ENCODE results near the gene UXS1. TPM values are rescaled to one million over a fixed set of nuclear protein-coding genes. Genes with fewer than 3 reads are reported as not detected.

The UXS1 gene
- total and polyA plus RNA-seq, 2 donors (not counting 3 experiments of a cell fraction or from before 2014, with no cell fraction given) = 34.2 to 43.2 TPM

DNA sequence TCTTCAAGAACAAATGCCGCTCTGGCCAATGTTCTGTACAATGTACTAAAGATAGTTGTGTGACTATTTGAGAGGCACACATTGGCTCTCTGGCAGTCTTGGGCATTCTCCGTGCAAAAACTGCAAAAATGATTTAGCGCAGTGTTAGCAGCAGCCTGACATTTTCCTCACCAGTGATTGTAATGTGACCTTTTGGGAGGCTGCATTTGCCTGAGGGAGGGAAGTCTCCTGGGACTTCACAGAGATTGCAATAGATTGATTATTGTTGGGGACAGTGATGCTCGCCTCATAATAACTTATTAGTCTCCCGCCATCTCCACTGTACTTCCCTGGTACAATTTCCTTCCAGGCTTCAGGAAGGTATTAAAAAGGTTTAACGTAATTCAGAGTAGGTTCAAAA lies 149.2 kb downstream of the UXS1 start:
- CTCF ChIA-PET = no interaction called here
- dilution Hi-C loops (cut with MboI; ENCODE audit: extremely low pct_ligation_motif_present, low sequenced_read_pairs) (no loop called here), intact Hi-C loops (cut with micrococcal nuclease) (no loop called here)
- H3K79me2 ChIP-seq (ENCODE audit: control insufficient read depth, insufficient read depth, low read length) = no peaks in the 10 kb centered on the region
- H2AFZ ChIP-seq (ENCODE audit: low read depth, low read length) = no peak overlapping the region
- TF ChIP-seq GATA2 (IDR thresholded peaks at IDR 0.05; ENCODE audit: insufficient read depth, insufficient read length, low read depth, low read length) = no peak
- TF ChIP-seq FOS (IDR thresholded peaks at IDR 0.05; ENCODE audit: borderline replicate concordance, insufficient read depth, low read length) = no peak
- no peaks in the 10 kb centered on the region for H3K27me3 ChIP-seq (ENCODE audit: control insufficient read depth in 2 of 2, insufficient read depth in 2 of 2, low read length in 2 of 2)
- FAIRE-seq = no peak
- no peak overlapping the region for H3K4me3 ChIP-seq (replicated peaks in 1 of 3; ENCODE audit: insufficient read depth in 1 of 3, low read depth in 1 of 3, low read length in 3 of 3)
- H3K9ac ChIP-seq (replicated peaks; ENCODE audit: extremely low read depth, insufficient read depth, low read length) = no peak overlapping the region
- POLR2A ChIA-PET = no interaction called here
- H3K27ac ChIP-seq (ENCODE audit: insufficient read depth, low read depth, low read length) = no peak overlapping the region
- H3K4me2 ChIP-seq (ENCODE audit: insufficient read depth, low read length) = no peak overlapping the region
- no peaks in the 10 kb centered on the region for H3K9me1 ChIP-seq (replicated peaks; ENCODE audit: control insufficient read depth, extremely low read depth, insufficient read depth, low read length)
- DNase-seq (ENCODE audit: low read depth, low spot score) = no peak
- BruUV-seq (replicated peaks) = no TSS peak
- no peaks in the 10 kb centered on the region for H4K20me1 ChIP-seq (replicated peaks; ENCODE audit: control insufficient read depth, extremely low read depth, insufficient read depth, low read length)
- H3K4me1 ChIP-seq (ENCODE audit: control insufficient read depth, extremely low read depth, insufficient read depth, low read length) = no peaks in the 10 kb centered on the region
- H3K36me3 ChIP-seq (ENCODE audit: control insufficient read depth in 2 of 2, extremely low read depth in 1 of 2, insufficient read depth in 2 of 2, low read length in 2 of 2) = no peaks in the 10 kb centered on the region
- no peaks in the 10 kb centered on the region for H3K9me3 ChIP-seq (replicated peaks; ENCODE audit: control insufficient read depth, insufficient read depth, low read length)

DNA sequence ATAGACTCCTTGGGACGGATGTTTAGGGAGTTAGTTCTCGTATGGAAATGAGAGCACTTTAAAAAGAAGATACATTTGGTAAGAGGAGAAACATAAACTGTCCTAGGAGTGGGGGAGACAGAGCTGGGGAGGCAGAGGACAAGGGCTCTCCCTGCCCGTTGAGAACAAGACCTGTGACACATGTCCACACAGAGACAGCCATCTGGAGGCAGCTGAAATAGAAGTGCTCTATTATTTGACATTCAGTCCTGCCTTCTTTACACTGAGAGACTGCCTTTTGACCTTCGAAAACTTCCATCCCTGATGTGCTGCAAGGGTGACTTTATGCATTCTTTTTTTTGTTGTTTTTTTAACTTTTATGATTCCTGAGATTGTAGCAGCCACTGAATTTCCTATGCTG lies 150.1 kb downstream of the UXS1 start:
- no peaks in the 10 kb centered on the region for H3K79me2 ChIP-seq (ENCODE audit: control insufficient read depth, insufficient read depth, low read length)
- no peak overlapping the region for H3K9ac ChIP-seq (replicated peaks; ENCODE audit: extremely low read depth, insufficient read depth, low read length)
- H3K9me1 ChIP-seq (replicated peaks; ENCODE audit: control insufficient read depth, extremely low read depth, insufficient read depth, low read length) = no peaks in the 10 kb centered on the region
- H3K27ac ChIP-seq (ENCODE audit: insufficient read depth, low read depth, low read length) = no peak overlapping the region
- TF ChIP-seq MYC (IDR thresholded peaks at IDR 0.05; ENCODE audit: low read depth, low read length) (no peak), EZH2 (IDR thresholded peaks at IDR 0.05; ENCODE audit: borderline replicate concordance, low read depth, low read length, severe bottlenecking) (no peak), FOS (IDR thresholded peaks at IDR 0.05; ENCODE audit: borderline replicate concordance, insufficient read depth, low read length) (no peak), POLR2A (IDR thresholded peaks at IDR 0.05; ENCODE audit: low read depth, low read length) (no peak), POLR2AphosphoS5 (IDR thresholded peaks at IDR 0.05; ENCODE audit: insufficient read depth, low read depth, low read length) (no peak), JUN (IDR thresholded peaks at IDR 0.05; ENCODE audit: borderline replicate concordance, insufficient read depth, insufficient read length, low read depth) (no peak), GATA2 (IDR thresholded peaks at IDR 0.05; ENCODE audit: insufficient read depth, insufficient read length, low read depth, low read length) (no peak)
- TF ChIP-seq, protein P1, sequence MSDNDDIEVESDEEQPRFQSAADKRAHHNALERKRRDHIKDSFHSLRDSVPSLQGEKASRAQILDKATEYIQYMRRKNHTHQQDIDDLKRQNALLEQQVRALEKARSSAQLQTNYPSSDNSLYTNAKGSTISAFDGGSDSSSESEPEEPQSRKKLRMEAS (IDR thresholded peaks at IDR 0.05; ENCODE audit: insufficient read depth, insufficient read length) = no peak
- TF ChIP-seq, protein P2, sequence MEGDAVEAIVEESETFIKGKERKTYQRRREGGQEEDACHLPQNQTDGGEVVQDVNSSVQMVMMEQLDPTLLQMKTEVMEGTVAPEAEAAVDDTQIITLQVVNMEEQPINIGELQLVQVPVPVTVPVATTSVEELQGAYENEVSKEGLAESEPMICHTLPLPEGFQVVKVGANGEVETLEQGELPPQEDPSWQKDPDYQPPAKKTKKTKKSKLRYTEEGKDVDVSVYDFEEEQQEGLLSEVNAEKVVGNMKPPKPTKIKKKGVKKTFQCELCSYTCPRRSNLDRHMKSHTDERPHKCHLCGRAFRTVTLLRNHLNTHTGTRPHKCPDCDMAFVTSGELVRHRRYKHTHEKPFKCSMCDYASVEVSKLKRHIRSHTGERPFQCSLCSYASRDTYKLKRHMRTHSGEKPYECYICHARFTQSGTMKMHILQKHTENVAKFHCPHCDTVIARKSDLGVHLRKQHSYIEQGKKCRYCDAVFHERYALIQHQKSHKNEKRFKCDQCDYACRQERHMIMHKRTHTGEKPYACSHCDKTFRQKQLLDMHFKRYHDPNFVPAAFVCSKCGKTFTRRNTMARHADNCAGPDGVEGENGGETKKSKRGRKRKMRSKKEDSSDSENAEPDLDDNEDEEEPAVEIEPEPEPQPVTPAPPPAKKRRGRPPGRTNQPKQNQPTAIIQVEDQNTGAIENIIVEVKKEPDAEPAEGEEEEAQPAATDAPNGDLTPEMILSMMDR (IDR thresholded peaks at IDR 0.05; ENCODE audit: extremely low read depth in 1 of 2, insufficient read depth in 1 of 2, low read depth in 1 of 2, low read length in 2 of 2) = no peak
- intact Hi-C loops (cut with micrococcal nuclease) (no loop called here), dilution Hi-C loops (cut with MboI; ENCODE audit: extremely low pct_ligation_motif_present, low sequenced_read_pairs) (no loop called here)
- ChIA-PET POLR2A (no interaction called here), CTCF (no interaction called here)
- no peaks in the 10 kb centered on the region for H4K20me1 ChIP-seq (replicated peaks; ENCODE audit: control insufficient read depth, extremely low read depth, insufficient read depth, low read length)
- no peak for DNase-seq (ENCODE audit: low read depth, low spot score)
- no peak overlapping the region for H3K4me3 ChIP-seq (replicated peaks in 1 of 3; ENCODE audit: insufficient read depth in 1 of 3, low read depth in 1 of 3, low read length in 3 of 3)
- BruUV-seq (replicated peaks) = no TSS peak
- H3K27me3 ChIP-seq (ENCODE audit: control insufficient read depth in 2 of 2, insufficient read depth in 2 of 2, low read length in 2 of 2) = no peaks in the 10 kb centered on the region
- H2AFZ ChIP-seq (ENCODE audit: low read depth, low read length) = no peak overlapping the region
- H3K9me3 ChIP-seq (replicated peaks; ENCODE audit: control insufficient read depth, insufficient read depth, low read length) = no peaks in the 10 kb centered on the region
- no peaks in the 10 kb centered on the region for H3K4me1 ChIP-seq (ENCODE audit: control insufficient read depth, extremely low read depth, insufficient read depth, low read length)
- FAIRE-seq = no peak
- H3K36me3 ChIP-seq (ENCODE audit: control insufficient read depth in 2 of 2, extremely low read depth in 1 of 2, insufficient read depth in 2 of 2, low read length in 2 of 2) = no peaks in the 10 kb centered on the region
- no peak overlapping the region for H3K4me2 ChIP-seq (ENCODE audit: insufficient read depth, low read length)
